ENCODE results near the gene WASF1. TPM values are rescaled to one million over a fixed set of nuclear protein-coding genes. Genes with fewer than 3 reads are reported as not detected.

The WASF1 gene
- total and polyA plus RNA-seq, 10 donors, result 1.2 to 8.8 (median 3.0) TPM

DNA sequence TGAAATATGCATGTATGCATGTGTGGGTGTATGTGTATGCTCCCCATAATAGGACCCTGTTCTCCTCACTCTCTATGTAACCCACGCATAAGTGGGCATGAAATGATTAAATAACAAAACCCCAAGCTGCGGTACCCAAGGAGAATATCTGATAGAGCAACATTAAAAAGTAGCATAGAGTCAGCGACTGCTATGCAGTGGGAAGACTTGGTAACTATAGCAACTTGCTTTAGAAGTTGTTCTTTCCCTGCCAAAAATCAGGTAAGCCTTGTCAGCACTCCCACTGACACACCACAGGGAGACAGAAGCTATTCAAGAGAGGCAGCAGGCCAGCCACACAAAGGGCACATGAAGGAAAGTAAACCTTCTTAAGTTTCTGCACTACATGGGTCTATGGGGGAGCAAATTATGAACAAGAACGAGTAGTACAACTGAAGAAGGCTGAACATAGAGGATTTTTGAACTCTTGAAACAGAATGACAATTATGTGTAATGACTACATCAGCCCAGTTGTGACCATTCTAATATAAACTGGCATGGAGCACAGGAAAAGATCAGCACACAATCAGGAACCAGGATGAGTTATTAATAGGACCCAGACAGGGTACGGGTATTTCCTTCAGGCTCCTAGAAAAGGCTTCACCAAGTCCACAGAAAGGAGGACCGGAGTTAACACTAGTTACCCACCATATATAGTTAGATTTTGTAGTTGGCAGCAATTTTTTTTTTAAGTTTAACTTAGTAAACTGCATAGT lies 111.5 kb downstream of the WASF1 start:
- no peaks in the 10 kb centered on the region for H3K9me3 ChIP-seq
- H3K4me3 ChIP-seq, result no peak overlapping the region
- no peaks in the 10 kb centered on the region for H3K36me3 ChIP-seq
- H3K27me3 ChIP-seq (replicated peaks in 1 of 7), result no peaks in the 10 kb centered on the region
- 69 to 86% (median 80%) methylated on average over 6 of the region's 6 CpGs for WGBS, 5 donors
- H3K27ac ChIP-seq, result no peak overlapping the region
- no peaks in the 10 kb centered on the region for H3K4me1 ChIP-seq
- no peak for TF ChIP-seq POLR2AphosphoS5 (IDR thresholded peaks at IDR 0.05)
- no peak for TF ChIP-seq CTCF (IDR thresholded peaks at IDR 0.05 in 8 of 11, conservative IDR thresholded peaks at IDR 0.05 in 3 of 11)
- TF ChIP-seq POLR2A (IDR thresholded peaks at IDR 0.05), result no peak
- DNase-seq, result no peak
- intact Hi-C loops (cut with DNase I; ENCODE audit: low total_unique reads), result no loop called here

- TF ChIP-seq POLR2AphosphoS5 (IDR thresholded peaks at IDR 0.05) (no peak), CTCF (IDR thresholded peaks at IDR 0.05 in 8 of 11, conservative IDR thresholded peaks at IDR 0.05 in 3 of 11) (no peak), POLR2A (IDR thresholded peaks at IDR 0.05) (no peak)
- intact Hi-C loops (cut with DNase I; ENCODE audit: low total_unique reads), result no loop called here
- no peaks in the 10 kb centered on the region for H3K4me1 ChIP-seq
- H3K27ac ChIP-seq, result no peak overlapping the region
- no peaks in the 10 kb centered on the region for H3K36me3 ChIP-seq
- no peak overlapping the region for H3K4me3 ChIP-seq
- no peaks in the 10 kb centered on the region for H3K9me3 ChIP-seq
- 64 to 74% (median 69%) methylated on average over 5 of the region's 5 CpGs for WGBS, 5 donors
- H3K27me3 ChIP-seq (replicated peaks in 1 of 7), result peaks cover 0 to 21% (median 0%) of the 10 kb centered on the region in 7 donors
- DNase-seq, result no peak
Measured at GRCh38 chr6:110064744-110065524, 114.5 kb downstream of the WASF1 start.

- intact Hi-C loops (cut with DNase I; ENCODE audit: low total_unique reads), result no loop called here
- Histone ChIP-seq H3K36me3 (no peaks in the 10 kb centered on the region), H3K4me3 (no peak overlapping the region), H3K27ac (no peak overlapping the region), H3K27me3 (replicated peaks in 1 of 7) (peaks cover 0 to 23% (median 0%) of the 10 kb centered on the region in 7 donors), H3K9me3 (no peaks in the 10 kb centered on the region), H3K4me1 (no peaks in the 10 kb centered on the region)
- no peak for DNase-seq
- TF ChIP-seq POLR2AphosphoS5 (IDR thresholded peaks at IDR 0.05), result no peak
- no peak for TF ChIP-seq CTCF (IDR thresholded peaks at IDR 0.05 in 8 of 11, conservative IDR thresholded peaks at IDR 0.05 in 3 of 11)
- no peak for TF ChIP-seq POLR2A (IDR thresholded peaks at IDR 0.05)
- 52 to 65% (median 60%) methylated on average over 6 of the region's 6 CpGs for WGBS, 5 donors
Measured at GRCh38 chr6:110063594-110064263, 115.7 kb downstream of the WASF1 start.

Measured in spleen (tissue), 11 donors.